ENCODE measurements around the gene C3orf62.
"Not testable (repeated sequence)": the region's sequence is repeated elsewhere in the genome, so short reads cannot be mapped to it uniquely, and the experiment has no call there.

C3orf62 gene

DNA sequence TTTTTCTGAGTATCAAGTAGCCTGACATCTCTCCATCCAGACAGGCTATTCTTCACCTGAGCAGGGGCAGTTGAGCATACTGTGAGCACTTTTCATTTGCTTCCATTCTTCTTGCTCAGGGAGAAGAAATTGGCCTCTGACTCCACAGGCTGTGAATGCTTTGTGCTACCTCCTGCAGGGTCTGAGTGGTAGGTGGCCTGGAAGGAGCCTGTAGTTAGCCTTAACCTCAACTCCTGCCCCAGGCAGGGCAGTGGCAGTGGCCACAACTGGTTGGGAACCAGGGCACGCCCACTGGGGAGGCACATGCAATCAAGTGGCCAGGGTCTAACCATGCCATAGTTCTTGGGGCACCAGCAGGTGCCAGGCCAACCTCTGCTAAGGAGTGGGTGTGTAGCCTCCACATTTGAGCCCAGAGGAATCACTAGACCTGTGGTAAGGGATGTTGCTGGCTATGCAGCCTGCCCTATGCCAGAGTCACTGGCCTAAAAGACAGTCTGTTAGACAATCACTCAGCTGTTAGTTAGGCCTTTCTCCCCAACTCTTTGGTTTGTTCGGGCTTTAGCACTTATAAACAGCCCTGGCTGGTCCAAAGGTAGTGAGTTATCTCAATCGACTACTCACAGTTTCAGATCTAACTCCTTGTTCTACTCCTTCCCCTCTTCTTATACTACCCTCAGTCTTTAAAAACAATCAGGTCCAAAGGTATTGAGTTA lies 7.4 kb downstream of the C3orf62 start:
- in situ Hi-C loops (cut with HindIII; ENCODE audit: low sequenced_read_pairs), result no loop called here

DNA sequence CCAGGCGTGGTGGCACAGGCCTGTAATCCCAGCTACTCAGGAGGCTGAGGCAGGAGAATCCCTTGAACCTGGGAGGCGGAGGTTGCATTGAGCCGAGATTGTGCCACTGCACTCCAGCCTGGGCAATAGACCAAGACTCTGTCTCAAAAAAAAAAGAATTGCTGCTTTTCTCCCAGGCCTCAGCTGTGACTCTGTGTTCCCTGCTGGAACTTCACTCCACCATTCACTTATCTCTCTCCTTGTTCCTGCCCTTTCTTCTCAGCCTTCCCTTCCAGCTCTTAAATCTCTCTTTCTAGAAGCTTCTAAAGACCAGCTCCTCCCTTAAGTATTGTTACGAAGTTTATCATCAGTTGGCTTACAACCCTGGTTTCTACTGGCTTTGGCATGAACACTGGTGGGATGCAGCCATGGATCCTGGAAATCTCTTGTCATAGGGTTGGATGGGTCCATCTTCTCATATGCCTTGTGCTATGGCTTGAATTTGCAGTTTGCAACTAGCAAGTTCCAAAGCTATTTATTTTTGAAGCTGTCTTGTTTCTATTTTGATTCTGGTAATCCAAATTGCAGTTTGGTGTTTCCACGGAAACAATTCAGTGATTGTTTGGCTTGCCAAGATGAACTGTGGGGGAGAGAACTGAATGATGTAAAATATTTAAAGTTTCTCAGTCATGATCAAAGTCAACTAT lies 10.5 kb downstream of the C3orf62 start:
- in situ Hi-C loops (cut with HindIII; ENCODE audit: low sequenced_read_pairs), result no loop called here

GRCh38 chr3:49265661-49266386 lies 11.2 kb downstream of the C3orf62 start:
- in situ Hi-C loops (cut with HindIII; ENCODE audit: low sequenced_read_pairs), result no loop called here

DNA sequence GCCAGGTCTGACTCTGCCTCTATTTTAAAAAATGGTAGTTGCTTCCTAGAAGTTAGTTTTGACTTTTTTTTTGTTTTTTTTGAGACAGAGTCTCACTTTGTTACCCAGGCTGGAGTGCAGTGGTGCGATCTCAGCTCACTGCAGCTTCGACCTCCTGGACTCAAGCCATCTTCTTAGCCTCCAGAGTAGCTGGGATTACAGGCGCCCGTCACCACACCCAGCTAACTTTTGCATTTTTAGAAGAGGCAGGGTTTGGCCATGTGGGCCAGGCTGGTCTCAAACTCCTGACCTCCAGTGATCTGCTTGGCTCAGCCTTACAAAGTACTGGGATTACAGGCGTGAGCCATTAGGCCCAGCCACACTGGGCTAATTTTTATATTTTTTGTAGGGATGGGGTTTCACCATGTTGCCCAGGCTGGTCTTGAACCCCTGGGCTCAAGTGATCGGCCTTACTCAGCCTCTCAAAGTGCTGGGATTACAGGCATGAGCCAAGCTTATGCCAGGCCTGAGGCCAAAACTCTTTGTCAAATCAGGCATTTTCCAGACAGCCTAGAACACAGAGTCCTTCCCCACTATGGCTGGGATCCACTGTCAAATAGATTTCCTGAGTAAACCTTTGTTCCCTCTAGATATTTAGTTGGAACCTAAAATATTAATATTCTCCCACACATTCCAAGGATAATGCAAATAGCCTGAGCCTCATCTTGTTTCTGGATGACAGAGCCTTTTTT lies 13.7 kb downstream of the C3orf62 start:
- in situ Hi-C loops (cut with HindIII; ENCODE audit: low sequenced_read_pairs), result no loop called here

GRCh38 chr3:49260806-49261324 lies 16.2 kb downstream of the C3orf62 start:
- in situ Hi-C loops (cut with HindIII; ENCODE audit: low sequenced_read_pairs), result no loop called here

- in situ Hi-C loops (cut with HindIII; ENCODE audit: low sequenced_read_pairs), result no loop called here
Observed at GRCh38 chr3:49257187-49257586, 19.8 kb downstream of the C3orf62 start.

GRCh38 chr3:49255718-49256511 lies 21.1 kb downstream of the C3orf62 start:
- in situ Hi-C loops (cut with HindIII; ENCODE audit: low sequenced_read_pairs), result no loop called here

DNA sequence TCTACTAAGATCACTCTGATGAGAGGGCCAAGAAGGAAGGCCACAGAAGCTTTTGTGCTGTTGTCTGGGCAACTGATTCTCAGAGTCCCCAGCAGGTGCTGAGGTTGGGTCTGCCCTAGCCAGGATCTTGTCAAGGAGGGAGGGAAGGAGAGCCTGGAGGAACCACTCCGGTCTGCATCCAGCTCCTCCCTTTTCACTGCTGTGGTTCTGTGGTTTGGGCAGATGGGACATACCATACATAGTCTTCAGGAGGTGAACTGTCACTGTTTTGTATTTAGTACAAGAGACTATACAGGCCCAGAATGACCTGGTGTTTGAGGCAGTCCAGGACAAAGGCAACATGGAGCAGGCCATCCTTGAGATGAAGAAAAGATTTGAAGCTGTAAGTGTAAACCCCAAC lies 21.9 kb downstream of the C3orf62 start:
- in situ Hi-C loops (cut with HindIII; ENCODE audit: low sequenced_read_pairs), result no loop called here

DNA sequence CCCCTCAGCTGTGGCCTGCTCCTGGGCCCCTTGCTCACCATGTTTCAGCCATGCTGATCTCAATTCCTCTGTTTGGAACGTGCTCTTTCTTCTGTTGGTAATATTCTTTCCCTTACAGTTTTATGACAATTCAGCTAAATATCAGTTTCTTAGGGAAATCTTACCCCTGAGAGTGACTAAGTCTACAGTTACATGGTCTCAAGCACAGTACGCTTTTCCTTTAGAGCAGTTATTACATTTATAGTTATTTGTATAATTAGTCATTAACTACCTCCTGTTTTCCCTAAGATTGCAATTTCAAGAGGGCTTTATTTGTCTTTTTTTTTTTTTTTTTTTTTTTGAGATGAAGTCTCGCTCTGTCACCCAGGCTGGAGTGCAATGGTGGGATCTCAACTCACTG lies 23.5 kb downstream of the C3orf62 start:
- in situ Hi-C loops (cut with HindIII; ENCODE audit: low sequenced_read_pairs), result no loop called here

- in situ Hi-C loops (cut with HindIII; ENCODE audit: low sequenced_read_pairs), result no loop called here
Observed at GRCh38 chr3:49248840-49249227, 28.2 kb downstream of the C3orf62 start.

GRCh38 chr3:49244581-49245205 lies 32.3 kb downstream of the C3orf62 start:
- in situ Hi-C loops (cut with HindIII; ENCODE audit: low sequenced_read_pairs), result no loop called here

DNA sequence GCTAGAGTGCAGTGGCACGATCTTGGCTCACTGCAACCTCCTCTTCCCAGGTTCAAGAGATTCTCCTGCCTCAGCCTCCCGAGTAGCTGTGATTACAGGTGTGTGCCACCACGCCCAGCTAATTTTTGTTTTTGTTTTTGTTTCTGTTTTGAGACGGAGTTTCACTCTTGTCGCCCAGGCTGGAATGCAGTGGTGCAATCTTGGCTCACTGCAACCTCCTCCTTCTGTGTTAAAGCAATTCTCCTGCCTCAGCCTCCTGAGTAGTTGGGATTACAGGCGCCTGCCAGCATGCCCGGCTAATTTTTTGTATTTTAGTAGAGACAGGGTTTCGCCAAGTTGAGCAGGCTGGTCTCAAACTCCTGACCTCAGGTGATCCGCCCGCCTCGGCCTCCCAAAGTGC lies 36.9 kb downstream of the C3orf62 start:
- in situ Hi-C loops (cut with HindIII; ENCODE audit: low sequenced_read_pairs), result not testable (repeated sequence)

DNA sequence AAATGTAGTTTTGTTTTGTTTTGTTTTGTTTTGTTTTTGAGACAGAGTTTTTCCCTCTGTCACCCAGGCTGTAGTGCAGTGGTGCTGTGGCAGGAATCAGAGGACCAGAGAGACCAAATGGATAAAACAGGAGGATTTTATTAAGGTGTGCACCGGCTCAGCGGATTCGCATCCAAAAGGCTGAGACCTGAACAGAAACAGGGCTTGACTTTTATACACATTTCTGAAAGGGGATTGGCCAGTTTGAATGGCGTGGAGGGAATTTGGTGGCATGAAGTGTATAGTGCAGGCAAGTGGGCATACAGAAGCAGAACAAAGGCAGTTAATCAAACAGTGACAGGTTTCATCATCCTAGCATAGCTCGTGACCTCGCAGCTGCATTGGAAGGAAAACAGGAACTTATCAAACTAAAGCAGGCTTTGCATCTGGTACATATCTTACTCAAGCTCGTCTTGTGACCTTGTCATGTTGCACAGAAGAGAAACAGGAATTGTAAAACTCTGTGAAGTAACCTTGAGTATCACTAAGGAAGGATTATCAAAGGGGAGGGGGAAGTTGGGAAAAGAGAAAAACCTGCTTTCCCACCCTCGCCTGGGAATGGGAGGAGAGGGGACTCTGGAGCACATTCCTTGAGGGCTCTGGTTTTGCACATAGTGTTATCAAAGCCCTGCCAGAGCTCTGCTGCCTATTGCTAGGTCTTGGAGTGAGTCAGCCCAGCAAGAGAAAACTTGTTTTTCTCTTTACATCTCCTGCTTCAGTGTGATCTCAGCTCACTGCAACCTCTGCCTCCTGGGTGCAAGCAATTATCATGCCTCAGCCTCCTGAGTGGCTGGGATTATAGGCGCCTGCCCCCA lies 38.5 kb downstream of the C3orf62 start:
- in situ Hi-C loops (cut with HindIII; ENCODE audit: low sequenced_read_pairs), result no loop called here

DNA sequence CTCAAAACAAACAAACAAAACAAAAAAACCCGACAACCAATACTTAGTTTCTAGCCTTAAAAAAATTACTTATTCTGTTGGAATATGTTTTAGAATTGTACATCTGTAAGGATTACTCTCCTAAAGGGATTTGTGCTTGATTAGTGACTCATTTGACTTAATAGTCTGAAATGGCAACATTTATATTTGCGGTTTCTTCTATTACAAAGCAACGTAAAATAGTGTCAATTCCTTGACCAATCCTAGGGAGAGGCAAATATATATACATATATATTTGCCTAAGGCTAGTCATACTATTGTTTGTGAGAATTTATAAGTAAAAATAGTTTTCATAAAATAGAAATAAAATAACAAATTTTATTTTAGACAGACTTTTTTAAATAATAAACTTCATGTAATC lies 39.7 kb downstream of the C3orf62 start:
- in situ Hi-C loops (cut with HindIII; ENCODE audit: low sequenced_read_pairs), result no loop called here

GRCh38 chr3:49236226-49236625 lies 40.8 kb downstream of the C3orf62 start:
- in situ Hi-C loops (cut with HindIII; ENCODE audit: low sequenced_read_pairs), result no loop called here

DNA sequence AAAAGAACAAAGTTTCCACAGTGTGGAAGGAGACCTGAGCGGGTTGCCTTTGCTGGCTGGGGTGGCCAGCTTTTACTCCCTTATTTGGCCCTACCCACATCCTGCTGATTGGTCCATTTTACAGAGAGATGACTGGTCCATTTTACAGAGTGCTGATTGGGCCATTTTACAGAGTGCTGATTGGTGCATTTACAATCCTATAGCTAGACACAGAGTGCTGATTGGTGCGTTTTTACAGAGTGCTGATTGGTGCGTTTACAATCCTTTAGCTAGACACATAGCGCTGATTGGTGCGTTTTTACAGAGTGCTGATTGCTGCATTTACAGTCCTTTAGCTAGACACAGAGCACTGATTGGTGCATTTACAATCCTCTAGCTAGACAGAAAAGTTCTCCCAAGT lies 48.2 kb downstream of the C3orf62 start:
- in situ Hi-C loops (cut with HindIII; ENCODE audit: low sequenced_read_pairs), result not testable (repeated sequence)

DNA sequence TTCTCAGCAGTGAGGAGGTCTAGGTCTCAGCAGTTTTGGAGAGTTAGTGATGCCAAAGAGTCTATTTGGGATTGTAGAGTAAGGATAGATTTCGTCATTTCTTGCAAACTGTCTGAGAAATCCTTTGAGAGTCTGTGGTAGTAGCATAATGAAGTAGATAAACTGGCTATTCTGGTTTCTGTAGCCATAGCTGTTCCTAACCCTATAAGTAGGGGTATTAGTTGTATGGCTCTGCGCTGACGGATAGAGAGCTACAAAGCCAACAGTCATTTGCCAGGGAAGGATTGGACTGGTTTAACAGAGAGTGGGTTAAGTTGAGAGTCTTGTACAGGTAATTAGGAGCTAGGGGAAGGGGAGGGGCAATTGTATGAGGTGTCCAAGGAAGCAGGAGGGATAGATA lies 55.0 kb downstream of the C3orf62 start:
- in situ Hi-C loops (cut with HindIII; ENCODE audit: low sequenced_read_pairs), result no loop called here

DNA sequence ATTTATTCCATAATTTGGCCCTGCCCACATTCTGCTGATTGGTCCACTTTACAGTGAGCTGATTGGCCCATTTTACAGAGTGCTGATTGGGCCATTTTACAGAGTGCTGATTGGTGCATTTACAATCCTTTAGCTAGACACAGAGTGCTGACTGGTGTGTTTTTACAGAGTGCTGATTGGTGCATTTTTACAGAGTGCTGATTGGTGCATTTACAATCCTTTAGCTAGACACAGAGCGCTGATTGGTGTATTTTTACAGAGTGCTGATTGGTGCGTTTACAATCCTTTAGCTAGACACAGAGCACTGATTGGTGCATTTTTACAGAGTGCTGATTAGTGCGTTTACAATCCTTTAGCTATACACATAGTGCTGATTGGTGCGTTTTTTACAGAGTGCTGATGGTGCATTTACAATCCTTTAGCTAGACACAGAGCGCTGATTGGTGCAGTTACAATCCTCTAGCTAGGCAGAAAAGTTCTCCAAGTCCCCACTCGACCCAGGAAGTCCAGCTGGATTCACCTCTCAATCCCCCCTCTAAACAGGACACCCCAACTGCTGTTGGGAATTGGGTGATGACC lies 56.0 kb downstream of the C3orf62 start:
- in situ Hi-C loops (cut with HindIII; ENCODE audit: low sequenced_read_pairs), result not testable (repeated sequence)

- in situ Hi-C loops (cut with HindIII; ENCODE audit: low sequenced_read_pairs), result no loop called here
Observed at GRCh38 chr3:49219132-49219531, 57.9 kb downstream of the C3orf62 start.
